Kidney epithelial cell (primary cell): ENCODE data around the gene SLC6A3. TPM values are rescaled to one million over a fixed set of nuclear protein-coding genes. Genes with fewer than 3 reads are reported as not detected.
"Not testable (repeated sequence)": the region's sequence is repeated elsewhere in the genome, so short reads cannot be mapped to it uniquely, and the experiment has no call there.

Experiments
- DNase-seq: peaks from one replicate; pipeline ENCODE4 v3.0.0-alpha.2; 2010; ENCODE audit warnings: low read depth
- H3K27me3 ChIP-seq: 2 replicates; pipeline ENCODE4 v1.6.0; 2011; ENCODE audit warnings: low read length; ENCODE audit not compliant: control insufficient read depth, insufficient read depth
- H3K36me3 ChIP-seq: 2 replicates; pipeline ENCODE4 v1.5.1; 2011; ENCODE audit warnings: low read length; ENCODE audit not compliant: control insufficient read depth, insufficient read depth
- H3K4me3 ChIP-seq: 2 replicates; pipeline ENCODE4 v1.5.1; 2011; ENCODE audit warnings: low read depth, mild to moderate bottlenecking, control low read depth, low read length
- CTCF ChIP-seq: IDR thresholded peaks from 2 replicates; pipeline ENCODE4 v1.5.1; 2011; ENCODE audit warnings: mild to moderate bottlenecking, moderate library complexity, low read length, control low read depth, inconsistent platforms; ENCODE audit not compliant: insufficient read depth, poor library complexity, severe bottlenecking
- total RNA-seq: library from RNA; depleted of rRNA; stranded (reverse); fragments of >200 nt; gene quantifications from 2 replicates; pipeline ENCODE4 v1.2.3, GENCODE V29; 2015

The SLC6A3 gene
- total RNA-seq, 1 donor from 2014 or later, result not detected

- Histone ChIP-seq H3K36me3 (peaks cover 1% of the 10 kb centered on the region), H3K4me3 (no peak overlapping the region), H3K27me3 (no peaks in the 10 kb centered on the region)
- DNase-seq, result no peak
- no peak for TF ChIP-seq CTCF
Measured at GRCh38 chr5:1464096-1464446, 18.8 kb upstream of the SLC6A3 start.

GRCh38 chr5:1463326-1464095 lies 18.3 kb upstream of the SLC6A3 start:
- H3K27me3 ChIP-seq, result no peaks in the 10 kb centered on the region
- TF ChIP-seq CTCF, result no peak
- DNase-seq, result no peak
- H3K36me3 ChIP-seq, result peaks cover 1% of the 10 kb centered on the region
- no peak overlapping the region for H3K4me3 ChIP-seq

GRCh38 chr5:1462358-1462757 lies 17.1 kb upstream of the SLC6A3 start:
- no peak for TF ChIP-seq CTCF
- DNase-seq, result no peak
- Histone ChIP-seq H3K27me3 (no peaks in the 10 kb centered on the region), H3K36me3 (peaks cover 1% of the 10 kb centered on the region), H3K4me3 (no peak overlapping the region)

- no peak overlapping the region for H3K4me3 ChIP-seq
- H3K27me3 ChIP-seq, result no peaks in the 10 kb centered on the region
- DNase-seq, result no peak
- no peak for TF ChIP-seq CTCF
- peaks cover 1% of the 10 kb centered on the region for H3K36me3 ChIP-seq
Measured at GRCh38 chr5:1461396-1461795, 16.2 kb upstream of the SLC6A3 start.

GRCh38 chr5:1460054-1460682 lies 14.9 kb upstream of the SLC6A3 start:
- no peak for DNase-seq
- Histone ChIP-seq H3K36me3 (peaks cover 1% of the 10 kb centered on the region), H3K4me3 (no peak overlapping the region), H3K27me3 (no peaks in the 10 kb centered on the region)
- no peak for TF ChIP-seq CTCF

- DNase-seq, H3K4me3 ChIP-seq, H3K36me3 ChIP-seq, H3K27me3 ChIP-seq: not testable (repeated sequence)
Measured at GRCh38 chr5:1459435-1459834, 14.2 kb upstream of the SLC6A3 start.

- H3K36me3 ChIP-seq, DNase-seq, H3K27me3 ChIP-seq, H3K4me3 ChIP-seq: not testable (repeated sequence)
Measured at GRCh38 chr5:1456110-1456881, 11.1 kb upstream of the SLC6A3 start.
